Measurements from ENCODE around the gene MYOZ1.
"Not testable (repeated sequence)": the region's sequence is repeated elsewhere in the genome, so short reads cannot be mapped to it uniquely, and the experiment has no call there.

Gene MYOZ1

GRCh38 chr10:73641328-73642060 lies at the start of gene MYOZ1:
TSS of gene MYOZ1 (minus strand) at chr10:73641474. CDS start at chr10:73640017, 1,457 bp downstream.
- Histone ChIP-seq H3K9ac (ENCODE audit: low read length) (no peak within 1 kb of the TSS), H4K20me1 (ENCODE audit: insufficient read depth, low read length) (no peaks in the 10 kb centered on the region), H3K36me3 (replicated peaks; ENCODE audit: low read depth, low read length) (no peaks in the 10 kb centered on the region), H3K79me2 (ENCODE audit: low read length) (no peaks in the 10 kb centered on the region), H3K4me2 (ENCODE audit: low read length) (no peak within 1 kb of the TSS), H3K27me3 (ENCODE audit: low read depth, low read length) (no peaks in the 10 kb centered on the region), H2AFZ (ENCODE audit: low read depth, low read length) (no peak within 1 kb of the TSS), H3K4me1 (ENCODE audit: low read length) (peaks cover 14% of the 10 kb centered on the region), H3K4me3 (ENCODE audit: low read length) (no peak within 1 kb of the TSS), H3K27ac (ENCODE audit: low read length) (no peak within 1 kb of the TSS), H3K9me3 (ENCODE audit: insufficient read depth, low read length) (no peaks in the 10 kb centered on the region)
- TF ChIP-seq EZH2phosphoT487 (IDR thresholded peaks at IDR 0.05; ENCODE audit: low read depth) (no peak), CTCF (IDR thresholded peaks at IDR 0.05; ENCODE audit: low read depth, low read length) (no peak)

GRCh38 chr10:73690755-73691154 lies 49.5 kb upstream of the MYOZ1 start:
- H3K36me3 ChIP-seq (replicated peaks; ENCODE audit: low read depth, low read length); H3K79me2 ChIP-seq (ENCODE audit: low read length); H3K9me3 ChIP-seq (ENCODE audit: insufficient read depth, low read length); H3K4me3 ChIP-seq (ENCODE audit: low read length); H3K9ac ChIP-seq (ENCODE audit: low read length); H3K4me2 ChIP-seq (ENCODE audit: low read length); H2AFZ ChIP-seq (ENCODE audit: low read depth, low read length); H3K27me3 ChIP-seq (ENCODE audit: low read depth, low read length); H3K4me1 ChIP-seq (ENCODE audit: low read length); H4K20me1 ChIP-seq (ENCODE audit: insufficient read depth, low read length); H3K27ac ChIP-seq (ENCODE audit: low read length): not testable (repeated sequence)

- H3K27ac ChIP-seq (ENCODE audit: low read length); H3K4me3 ChIP-seq (ENCODE audit: low read length); H2AFZ ChIP-seq (ENCODE audit: low read depth, low read length); H3K4me1 ChIP-seq (ENCODE audit: low read length); H3K36me3 ChIP-seq (replicated peaks; ENCODE audit: low read depth, low read length); H3K27me3 ChIP-seq (ENCODE audit: low read depth, low read length); H4K20me1 ChIP-seq (ENCODE audit: insufficient read depth, low read length); H3K79me2 ChIP-seq (ENCODE audit: low read length); H3K9ac ChIP-seq (ENCODE audit: low read length); H3K9me3 ChIP-seq (ENCODE audit: insufficient read depth, low read length); H3K4me2 ChIP-seq (ENCODE audit: low read length): not testable (repeated sequence)
Measured at GRCh38 chr10:73689596-73689995, 48.3 kb upstream of the MYOZ1 start.

GRCh38 chr10:73687641-73688040 lies 46.4 kb upstream of the MYOZ1 start:
- H4K20me1 ChIP-seq (ENCODE audit: insufficient read depth, low read length); H3K9me3 ChIP-seq (ENCODE audit: insufficient read depth, low read length); H3K27ac ChIP-seq (ENCODE audit: low read length): not testable (repeated sequence)

GRCh38 chr10:73674546-73674945 lies 33.3 kb upstream of the MYOZ1 start:
- not testable (repeated sequence) for H3K4me2 ChIP-seq (ENCODE audit: low read length); H3K4me3 ChIP-seq (ENCODE audit: low read length); H3K27ac ChIP-seq (ENCODE audit: low read length); H3K27me3 ChIP-seq (ENCODE audit: low read depth, low read length); H3K4me1 ChIP-seq (ENCODE audit: low read length); H3K79me2 ChIP-seq (ENCODE audit: low read length); H3K9me3 ChIP-seq (ENCODE audit: insufficient read depth, low read length); H2AFZ ChIP-seq (ENCODE audit: low read depth, low read length); H3K36me3 ChIP-seq (replicated peaks; ENCODE audit: low read depth, low read length); H3K9ac ChIP-seq (ENCODE audit: low read length); H4K20me1 ChIP-seq (ENCODE audit: insufficient read depth, low read length)

More at GRCh38 chr10:73687641-73688040, 46.4 kb upstream of the MYOZ1 start:
- not testable (repeated sequence) for H3K79me2 ChIP-seq (ENCODE audit: low read length); H3K4me1 ChIP-seq (ENCODE audit: low read length); H3K27me3 ChIP-seq (ENCODE audit: low read depth, low read length); H3K4me3 ChIP-seq (ENCODE audit: low read length); H3K9ac ChIP-seq (ENCODE audit: low read length); H2AFZ ChIP-seq (ENCODE audit: low read depth, low read length); H3K4me2 ChIP-seq (ENCODE audit: low read length); H3K36me3 ChIP-seq (replicated peaks; ENCODE audit: low read depth, low read length)

GRCh38 chr10:73668378-73668777 lies 27.1 kb upstream of the MYOZ1 start:
- H3K27ac ChIP-seq (ENCODE audit: low read length); H3K36me3 ChIP-seq (replicated peaks; ENCODE audit: low read depth, low read length): not testable (repeated sequence)

GRCh38 chr10:73666153-73666809 lies 25.0 kb upstream of the MYOZ1 start:
- not testable (repeated sequence) for H3K79me2 ChIP-seq (ENCODE audit: low read length); H4K20me1 ChIP-seq (ENCODE audit: insufficient read depth, low read length); H3K4me2 ChIP-seq (ENCODE audit: low read length); H3K9ac ChIP-seq (ENCODE audit: low read length); H3K27ac ChIP-seq (ENCODE audit: low read length); H3K27me3 ChIP-seq (ENCODE audit: low read depth, low read length); H2AFZ ChIP-seq (ENCODE audit: low read depth, low read length); H3K9me3 ChIP-seq (ENCODE audit: insufficient read depth, low read length); H3K4me1 ChIP-seq (ENCODE audit: low read length); H3K4me3 ChIP-seq (ENCODE audit: low read length); H3K36me3 ChIP-seq (replicated peaks; ENCODE audit: low read depth, low read length)

More at GRCh38 chr10:73668378-73668777, 27.1 kb upstream of the MYOZ1 start:
- H3K4me1 ChIP-seq (ENCODE audit: low read length); H3K79me2 ChIP-seq (ENCODE audit: low read length); H3K9me3 ChIP-seq (ENCODE audit: insufficient read depth, low read length); H3K9ac ChIP-seq (ENCODE audit: low read length); H2AFZ ChIP-seq (ENCODE audit: low read depth, low read length); H3K4me2 ChIP-seq (ENCODE audit: low read length); H3K4me3 ChIP-seq (ENCODE audit: low read length); H3K27me3 ChIP-seq (ENCODE audit: low read depth, low read length); H4K20me1 ChIP-seq (ENCODE audit: insufficient read depth, low read length): not testable (repeated sequence)

GRCh38 chr10:73665581-73665980 lies 24.3 kb upstream of the MYOZ1 start:
- not testable (repeated sequence) for H2AFZ ChIP-seq (ENCODE audit: low read depth, low read length); H3K27me3 ChIP-seq (ENCODE audit: low read depth, low read length); H3K9ac ChIP-seq (ENCODE audit: low read length); H3K4me3 ChIP-seq (ENCODE audit: low read length); H3K9me3 ChIP-seq (ENCODE audit: insufficient read depth, low read length); H3K79me2 ChIP-seq (ENCODE audit: low read length); H3K4me2 ChIP-seq (ENCODE audit: low read length); H3K36me3 ChIP-seq (replicated peaks; ENCODE audit: low read depth, low read length); H3K4me1 ChIP-seq (ENCODE audit: low read length); H3K27ac ChIP-seq (ENCODE audit: low read length); H4K20me1 ChIP-seq (ENCODE audit: insufficient read depth, low read length)
